Cardiac septum (tissue), 1 donor: ENCODE data around the gene MUC6. TPM values are rescaled to one million over a fixed set of nuclear protein-coding genes. Genes with fewer than 3 reads are reported as not detected.

Experiments
- DNase-seq: peaks from one replicate; pipeline ENCODE4 v3.0.0-alpha.2; 2020; ENCODE audit warnings: low spot score
- intact Hi-C: fragments of 100-400 bp; cut with DNase I; formaldehyde crosslinking; loops from one replicate; pipeline ENCODE4 v1.14.0; 2022
- total RNA-seq: library from RNA; stranded (reverse); fragmentation: NEBNext Ultra II Directional; extraction: Animal tissue kit (Norgen Biotek cat#: 25700); gene quantifications from one replicate; pipeline ENCODE4 v1.2.1, GENCODE V29; 2021
- donor health status: DM: no; HTN: no; CAD: no.

Gene MUC6
- total RNA-seq, 1 donor from 2014 or later: not detected

DNA sequence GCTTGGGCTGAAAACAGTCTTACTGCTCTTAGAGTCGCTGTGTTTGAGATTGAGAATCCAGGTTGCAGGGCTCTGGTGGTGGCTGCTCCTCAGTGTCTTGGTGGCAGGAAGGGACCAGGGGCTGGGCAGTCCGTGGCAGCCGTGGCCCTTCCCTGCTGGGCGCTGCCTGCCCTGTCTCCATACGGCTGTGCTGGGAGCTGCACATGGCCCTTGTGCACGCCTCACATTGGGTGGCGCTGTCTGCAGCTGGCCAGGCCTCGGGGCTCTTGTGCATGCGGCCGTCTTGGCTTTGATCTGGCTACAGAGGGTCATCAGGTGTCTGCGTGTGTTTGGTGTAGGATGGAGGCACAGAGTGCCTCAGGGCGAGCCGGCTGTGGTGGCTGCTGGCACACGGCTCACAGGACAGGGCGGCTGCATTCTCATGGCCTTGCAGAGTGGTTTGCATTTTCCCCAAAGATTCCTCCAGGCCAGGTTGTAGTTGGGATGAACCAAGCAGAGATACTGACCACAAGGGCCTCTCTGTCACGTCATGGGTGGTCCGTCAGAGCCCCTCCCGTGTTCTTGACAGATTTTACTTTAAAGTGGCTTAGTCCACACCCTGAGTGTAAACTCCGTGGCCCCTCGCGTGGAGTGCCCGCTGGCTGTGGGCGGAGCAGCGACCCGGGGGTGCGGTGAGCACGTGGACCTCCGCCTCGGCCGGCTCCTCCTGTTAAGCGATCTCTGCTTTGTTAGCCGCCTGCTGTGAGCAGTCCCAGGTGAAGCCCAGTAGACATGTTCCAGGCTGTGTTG lies 34.7 kb downstream of the MUC6 start:
- intact Hi-C loops: no loop called here
- no peak for DNase-seq

DNA sequence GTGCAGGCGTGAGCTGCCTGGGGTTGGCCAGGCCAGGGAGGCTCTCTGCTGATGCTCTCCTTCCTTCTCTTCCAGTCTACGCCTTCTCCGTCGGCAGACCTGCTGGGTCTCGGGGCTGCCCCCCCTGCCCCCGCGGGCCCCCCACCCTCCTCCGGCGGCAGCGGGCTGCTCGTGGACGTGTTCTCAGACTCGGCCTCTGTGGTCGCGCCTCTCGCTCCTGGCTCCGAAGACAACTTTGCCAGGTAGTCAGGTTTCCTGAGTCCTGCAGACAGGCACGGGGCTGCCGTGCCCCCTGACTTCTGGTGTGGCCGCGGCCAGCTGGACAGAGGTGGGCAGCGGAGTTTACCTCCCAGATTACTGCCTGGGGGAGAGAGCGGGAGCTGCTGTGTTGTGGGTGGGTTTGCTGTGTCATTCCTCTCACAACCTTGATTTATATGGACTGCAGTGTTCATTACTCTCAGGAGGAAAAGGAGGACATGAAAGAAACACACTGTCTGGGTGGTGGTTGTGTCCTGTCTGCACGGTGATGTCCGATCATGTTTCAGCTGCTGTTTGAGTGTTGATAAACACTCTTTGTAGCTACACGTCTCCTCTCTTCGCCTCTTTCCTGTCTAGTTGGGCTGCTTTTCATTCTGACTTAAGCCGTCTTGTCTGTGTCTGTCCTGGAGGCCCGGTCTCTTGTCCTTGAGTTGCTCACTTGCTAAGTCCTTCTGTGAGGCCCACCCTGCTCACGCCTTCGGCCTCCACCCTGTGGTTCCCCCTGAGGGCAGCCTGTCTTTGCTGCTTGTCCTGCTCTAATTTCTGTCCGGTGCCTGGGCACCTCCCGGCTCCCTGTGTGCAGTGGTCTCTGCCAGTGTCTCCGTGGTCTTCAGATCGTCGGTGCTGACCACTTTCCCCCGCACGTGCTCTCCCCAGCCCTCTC lies 35.9 kb downstream of the MUC6 start:
- no peak for DNase-seq
- intact Hi-C loops: no loop called here

DNA sequence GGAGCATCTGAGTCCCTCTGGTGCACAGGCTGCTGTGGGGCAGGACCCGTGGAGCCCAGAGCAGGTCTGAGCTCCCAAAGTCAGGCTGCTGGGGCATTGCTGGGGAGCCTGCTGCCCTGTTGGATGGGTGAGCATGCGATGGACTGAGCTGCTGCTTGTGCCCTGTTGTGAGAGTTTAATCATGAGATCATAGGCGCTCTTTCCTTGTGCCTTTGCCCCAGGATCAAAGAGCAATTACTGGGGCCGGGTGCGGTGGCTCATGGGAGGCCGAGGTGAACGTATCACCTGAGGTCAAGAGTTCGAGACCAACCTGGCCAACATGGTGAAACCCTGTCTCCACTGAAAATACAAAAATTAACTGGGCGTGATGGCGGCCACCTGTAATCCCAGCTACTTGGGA lies 37.5 kb downstream of the MUC6 start:
- no peak for DNase-seq
- intact Hi-C loops: no loop called here

- intact Hi-C loops: no loop called here
- no peak for DNase-seq
Measured at GRCh38 chr11:997907-998306, 38.6 kb downstream of the MUC6 start.

- intact Hi-C loops: no loop called here
- no peak for DNase-seq
Measured at GRCh38 chr11:996681-997080, 39.8 kb downstream of the MUC6 start.

DNA sequence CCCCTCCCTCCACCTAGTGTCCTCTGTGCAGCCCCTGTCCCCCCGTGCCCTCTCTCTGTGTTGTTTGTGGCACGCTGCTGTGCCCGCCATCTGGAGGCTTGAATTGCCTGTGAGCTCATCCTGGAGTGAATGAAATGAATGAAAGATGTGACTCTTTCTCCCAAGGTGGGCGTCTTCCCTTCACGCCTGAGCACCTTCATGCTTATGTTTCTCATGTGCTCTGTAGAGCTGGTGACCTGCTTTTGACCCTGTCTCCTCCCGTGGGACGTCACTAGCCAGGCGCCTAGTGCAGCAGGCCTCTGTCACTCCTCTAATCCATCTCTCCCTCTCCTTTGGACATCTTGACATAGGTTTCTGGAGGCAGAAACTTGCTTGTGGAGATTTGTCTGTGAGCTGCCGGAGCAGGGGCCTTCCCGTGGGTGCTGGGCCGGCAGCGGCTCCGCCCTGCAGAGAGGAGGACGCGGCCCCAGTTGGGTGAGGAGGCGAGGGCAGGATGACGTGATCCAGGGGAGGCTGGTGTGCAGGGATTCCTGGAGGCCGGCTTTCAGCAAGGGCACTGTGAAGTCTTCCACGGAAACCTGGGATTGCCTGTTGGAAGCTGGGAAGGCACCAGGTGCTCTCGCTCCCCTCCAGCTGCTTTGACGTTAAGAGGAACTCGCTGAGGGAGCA lies 40.6 kb downstream of the MUC6 start:
- no peak for DNase-seq
- intact Hi-C loops: no loop called here

GRCh38 chr11:995044-995751 lies 41.3 kb downstream of the MUC6 start:
- intact Hi-C loops: no loop called here
- no peak for DNase-seq

DNA sequence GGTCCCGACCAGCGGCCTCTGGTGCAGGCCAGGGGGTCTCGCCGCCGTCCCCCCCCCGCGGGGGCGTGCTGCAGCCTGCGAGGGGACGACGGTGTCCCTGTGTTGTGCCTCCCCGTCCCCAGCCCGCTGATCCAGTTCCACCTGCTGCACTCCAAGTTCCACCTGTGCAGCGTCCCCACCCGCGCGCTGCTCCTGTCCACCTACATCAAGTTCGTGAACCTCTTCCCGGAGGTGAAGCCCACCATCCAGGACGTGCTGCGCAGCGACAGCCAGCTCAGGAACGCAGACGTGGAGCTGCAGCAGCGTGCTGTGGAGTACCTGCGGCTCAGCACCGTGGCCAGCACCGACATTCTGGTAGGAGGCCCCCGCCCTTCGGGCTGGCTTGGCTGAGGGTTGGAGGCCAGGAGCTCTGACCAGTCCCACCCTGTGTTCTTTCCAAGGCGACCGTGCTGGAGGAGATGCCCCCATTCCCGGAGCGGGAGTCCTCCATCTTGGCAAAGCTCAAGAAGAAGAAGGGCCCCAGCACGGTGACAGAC lies 42.8 kb downstream of the MUC6 start:
- DNase-seq: no peak
- intact Hi-C loops: no loop called here

DNA sequence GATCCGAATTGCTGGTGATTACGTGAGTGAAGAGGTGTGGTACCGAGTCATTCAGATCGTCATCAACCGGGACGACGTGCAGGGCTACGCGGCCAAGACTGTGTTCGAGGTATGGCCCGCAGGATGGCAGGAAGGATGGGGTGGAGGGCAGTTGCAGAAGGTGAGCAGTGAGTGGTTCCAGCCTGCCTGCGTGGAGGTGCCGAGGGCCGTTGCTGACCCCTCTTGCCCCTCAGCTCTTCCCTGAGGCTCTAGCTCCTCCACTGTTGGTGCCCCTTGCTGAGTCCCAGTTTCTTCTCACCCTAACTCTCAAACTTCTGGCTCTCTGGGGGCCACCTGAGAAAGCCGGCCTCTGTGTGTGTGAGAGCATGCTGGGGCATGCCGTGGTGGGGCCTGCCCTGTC lies 43.9 kb downstream of the MUC6 start:
- intact Hi-C loops: no loop called here
- no peak for DNase-seq

DNA sequence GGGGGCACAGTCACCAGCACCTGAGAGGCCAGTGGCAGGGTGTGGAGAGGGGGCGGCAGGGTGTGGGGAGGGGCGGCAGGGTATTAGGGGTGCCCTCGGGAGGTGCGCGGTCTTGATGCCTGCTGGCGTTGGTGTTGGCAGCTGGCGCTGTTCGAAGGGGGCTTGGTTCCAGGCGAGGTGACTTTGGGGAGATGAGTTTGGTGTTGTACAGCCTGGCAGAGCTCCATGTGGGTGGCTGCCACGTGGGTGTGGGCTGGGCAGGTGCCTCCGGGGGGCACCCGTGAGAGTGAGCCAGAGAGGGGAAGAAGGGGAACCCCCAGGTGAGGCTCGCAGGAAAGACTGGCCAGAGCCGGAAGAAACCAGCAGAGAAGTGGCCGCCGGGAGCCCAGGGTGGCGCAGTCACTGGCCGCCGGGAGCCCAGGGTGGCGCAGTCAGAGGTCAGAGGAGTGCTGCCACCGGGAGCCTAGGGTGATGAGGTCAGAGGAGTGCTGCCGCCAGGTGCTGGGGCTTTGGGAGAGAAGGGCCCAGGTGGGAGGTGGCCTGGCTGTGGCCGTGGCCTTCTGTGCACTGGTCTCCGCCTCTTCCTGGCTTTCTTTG lies 44.7 kb downstream of the MUC6 start:
- intact Hi-C loops: no loop called here
- DNase-seq: no peak

DNA sequence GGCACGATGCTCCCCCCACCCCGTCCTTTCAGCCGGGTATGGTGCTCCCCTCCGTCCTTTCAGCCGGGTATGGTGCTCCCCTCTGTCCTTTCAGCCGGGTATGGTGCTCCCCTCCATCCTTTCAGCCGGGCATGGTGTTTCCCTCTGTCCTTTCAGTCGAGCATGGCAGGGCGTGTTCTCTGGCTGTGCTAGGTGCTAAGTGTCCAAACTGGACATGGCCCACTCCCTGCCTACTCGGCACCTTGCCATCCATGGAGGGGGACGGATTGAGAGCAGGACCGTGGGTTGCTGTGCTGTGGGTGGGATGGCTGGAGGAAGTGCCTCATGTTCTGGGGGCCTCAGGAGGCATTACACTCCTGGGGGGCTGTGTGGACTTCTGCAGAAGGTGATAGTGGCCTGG lies 45.5 kb downstream of the MUC6 start:
- intact Hi-C loops: no loop called here
- no peak for DNase-seq

DNA sequence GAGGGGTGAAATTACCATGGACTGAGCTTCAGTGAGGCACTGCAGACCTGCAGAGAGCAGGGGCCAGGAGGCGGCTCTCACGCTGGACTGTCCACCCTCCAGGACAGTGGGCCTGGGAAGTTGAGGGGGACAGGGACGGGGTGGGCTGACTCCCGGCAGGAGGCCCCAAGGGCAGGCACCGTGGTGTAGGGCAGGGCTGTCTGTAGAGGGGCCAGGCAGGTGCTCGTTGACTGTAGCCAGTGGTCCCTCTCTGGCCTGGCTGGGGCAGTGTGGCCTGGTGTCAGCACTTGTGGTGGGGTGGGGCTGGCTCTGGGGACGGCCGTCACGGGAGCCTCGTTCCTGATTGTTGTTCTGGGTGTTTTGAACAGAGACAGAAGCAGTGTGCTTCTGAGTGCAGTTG lies 46.4 kb downstream of the MUC6 start:
- no peak for DNase-seq
- intact Hi-C loops: no loop called here

DNA sequence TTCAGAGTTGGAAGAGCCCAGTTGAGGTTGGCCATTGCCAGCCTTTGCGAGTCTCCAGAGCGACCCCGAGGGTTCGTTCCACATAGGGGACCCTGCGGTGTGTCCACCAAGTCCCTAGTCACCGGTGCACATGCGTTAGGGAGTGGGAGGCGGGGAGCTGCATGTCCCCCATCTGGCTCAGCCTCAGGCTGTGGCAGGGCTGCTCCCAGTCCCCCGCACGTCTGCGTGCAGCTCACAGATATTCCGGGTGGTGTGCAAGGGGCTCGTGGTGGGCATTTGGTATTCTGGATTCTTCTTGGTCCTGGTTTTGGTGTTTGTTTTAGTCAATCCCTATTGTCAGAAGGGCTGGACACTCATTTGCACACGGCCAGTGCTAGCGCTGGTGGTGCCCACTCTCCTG lies 48.8 kb downstream of the MUC6 start:
- intact Hi-C loops: no loop called here
- no peak for DNase-seq

DNA sequence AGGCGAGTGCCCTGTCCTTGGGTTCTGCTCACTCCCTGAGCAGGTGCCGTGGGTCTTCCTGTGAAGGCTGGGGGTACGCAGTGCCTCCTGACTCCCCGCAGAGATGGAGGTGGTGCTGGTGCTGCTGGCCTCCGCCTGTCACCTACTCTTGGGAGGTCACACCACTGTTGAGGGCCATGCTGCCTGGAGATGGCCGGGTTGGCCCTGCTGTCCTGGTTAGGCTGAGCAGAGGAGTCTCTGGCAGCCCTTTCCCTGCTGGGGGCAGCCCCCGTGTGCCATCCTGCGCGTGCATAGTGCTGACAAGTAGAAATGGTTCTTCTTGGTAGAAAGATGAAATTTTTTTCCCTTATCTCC lies 49.6 kb downstream of the MUC6 start:
- DNase-seq: no peak
- intact Hi-C loops: no loop called here

GRCh38 chr11:986270-986951 lies 50.1 kb downstream of the MUC6 start:
- no peak for DNase-seq
- intact Hi-C loops: no loop called here

GRCh38 chr11:985848-986247 lies 50.7 kb downstream of the MUC6 start:
- intact Hi-C loops: no loop called here
- DNase-seq: no peak

DNA sequence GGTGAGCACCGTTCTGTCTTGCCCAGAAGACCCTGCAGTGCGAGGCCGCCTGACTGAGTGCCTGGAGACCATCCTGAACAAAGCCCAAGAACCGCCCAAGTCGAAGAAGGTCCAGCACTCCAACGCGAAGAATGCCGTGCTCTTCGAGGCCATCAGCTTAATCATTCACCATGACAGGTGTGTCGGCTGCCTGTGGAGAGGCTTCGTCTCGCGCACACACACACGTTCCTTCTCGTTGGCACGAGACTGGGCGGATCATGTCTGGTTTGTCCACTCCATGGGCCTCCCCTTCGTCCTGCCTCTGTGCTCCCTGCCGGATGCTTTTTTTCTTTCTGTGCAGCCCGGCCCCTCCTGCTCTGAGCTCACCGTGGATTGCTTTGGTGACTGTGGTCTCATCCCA lies 51.1 kb downstream of the MUC6 start:
- intact Hi-C loops: no loop called here
- DNase-seq: no peak

DNA sequence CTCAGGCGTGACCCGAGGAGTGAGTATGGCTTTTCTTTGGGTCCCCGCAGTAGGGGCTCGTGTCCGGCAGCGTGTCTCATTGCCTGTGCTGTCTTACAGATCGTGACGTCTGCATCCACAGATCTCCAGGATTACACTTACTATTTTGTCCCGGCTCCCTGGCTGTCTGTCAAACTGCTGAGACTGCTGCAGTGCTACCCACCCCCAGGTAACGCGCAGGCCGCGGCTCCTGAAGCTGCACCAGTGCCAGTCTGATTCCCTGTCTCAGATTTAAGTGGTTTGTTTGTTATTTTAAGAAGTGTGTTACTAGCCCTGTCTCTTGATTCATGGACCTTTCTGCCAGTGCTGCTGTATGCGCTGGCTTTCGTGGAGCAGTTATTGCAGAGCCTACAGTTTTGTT lies 52.0 kb downstream of the MUC6 start:
- intact Hi-C loops: no loop called here
- DNase-seq: no peak

DNA sequence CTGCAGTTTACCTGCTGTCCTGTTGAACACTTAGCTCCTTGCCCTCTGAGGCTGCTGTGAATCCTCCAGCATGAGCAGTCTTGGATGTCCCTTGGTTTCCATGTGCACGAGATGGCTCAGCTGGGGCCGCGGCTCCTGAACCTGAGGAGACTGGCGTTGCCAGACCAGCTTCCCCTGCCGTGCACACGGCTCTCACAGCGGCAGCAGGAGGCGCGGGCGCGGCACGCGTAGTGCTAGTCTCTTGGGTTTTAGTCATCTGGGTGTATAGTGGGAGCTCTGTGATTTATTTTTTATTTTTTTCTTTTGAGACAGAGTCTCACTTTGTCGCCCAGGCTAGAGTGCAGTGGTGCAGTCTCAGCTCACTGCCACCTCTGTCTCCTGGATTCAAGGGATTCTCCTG lies 54.8 kb downstream of the MUC6 start:
- DNase-seq: no peak
- intact Hi-C loops: no loop called here
